NCI-H526 (cell line): ENCODE measurements around the gene HEATR9.

Experiments
- DNase-seq, 2 experiments: peaks; one replicate each; lab custom pipeline; 2025; lab: John Stamatoyannopoulos, UW

Gene HEATR9

DNA sequence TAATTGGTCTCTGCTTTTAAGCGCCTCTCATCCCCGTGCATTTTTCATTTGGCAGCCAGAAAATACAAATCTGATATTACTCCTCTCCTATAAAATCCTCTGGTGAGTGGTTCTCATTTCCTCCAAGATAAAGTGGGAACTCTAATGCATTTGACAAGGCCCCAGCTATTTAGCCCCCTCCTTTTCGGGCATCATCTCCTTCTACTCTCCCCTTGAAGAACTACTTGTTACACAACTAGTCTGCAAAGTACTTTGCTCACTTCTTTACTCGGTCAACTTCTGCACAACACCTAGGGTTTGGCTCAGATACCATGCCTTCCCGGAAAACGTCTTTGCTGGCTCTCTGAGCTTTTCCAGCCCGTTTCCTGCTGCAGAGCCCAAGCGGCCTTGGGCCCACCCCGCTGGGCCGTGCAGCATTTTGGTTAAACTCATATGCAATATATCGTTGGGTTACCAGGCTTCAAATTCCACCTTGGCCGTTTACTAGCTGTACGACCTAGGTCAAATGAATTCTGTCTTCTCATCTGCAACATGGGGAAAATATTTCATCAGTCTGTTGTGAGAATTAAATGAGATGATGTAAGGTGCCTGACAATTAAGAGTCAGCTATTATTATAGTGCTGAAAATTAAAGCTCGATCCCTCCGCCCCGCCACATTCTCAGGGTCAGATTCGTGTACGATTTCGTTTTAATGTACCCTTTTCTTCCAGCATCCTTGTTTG lies 60.3 kb downstream of the HEATR9 start:
- no peak for DNase-seq

DNA sequence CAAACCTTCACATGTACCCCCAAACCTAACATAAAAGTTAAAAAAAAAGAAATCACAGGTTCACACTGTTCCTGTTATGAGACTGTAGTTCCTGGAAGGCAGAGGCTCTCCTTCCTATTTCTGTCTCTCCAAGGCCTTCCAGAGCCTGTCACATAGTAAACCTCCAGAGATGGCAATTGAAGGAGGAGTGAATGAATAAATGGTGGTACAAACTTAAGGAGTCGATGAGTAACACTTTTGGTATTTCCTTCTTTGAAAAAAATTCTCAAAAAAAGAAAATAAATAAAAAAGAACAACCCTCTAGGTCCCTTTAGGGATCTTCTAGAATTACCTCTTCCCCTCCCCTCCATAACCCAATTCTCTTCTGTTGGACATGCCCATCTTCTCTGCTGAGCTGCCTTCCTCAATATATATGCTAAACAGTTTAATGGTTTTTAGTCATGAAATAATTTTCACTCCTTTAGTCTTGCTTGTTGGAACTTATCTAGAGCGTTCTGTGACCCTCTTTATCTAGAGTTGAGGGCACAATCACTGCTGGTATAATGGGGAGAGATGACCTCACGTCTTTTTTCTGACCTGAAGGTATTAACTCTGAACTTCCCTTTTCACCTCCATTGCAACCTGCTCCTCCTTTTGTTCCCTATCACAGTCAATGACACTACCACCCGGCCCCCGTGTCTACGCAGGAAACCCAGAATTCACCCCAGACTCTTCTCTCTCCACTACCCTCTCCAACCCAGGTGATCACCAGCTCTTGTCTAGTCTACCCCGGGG lies 61.1 kb downstream of the HEATR9 start:
- no peak for DNase-seq
